ENCODE results near the gene RGS6.
A peak's percentile ranks its signal among the peaks of the same experiment; 100 is the strongest.

The RGS6 gene

GRCh38 chr14:72565917-72566316 is 633.7 kb downstream of the RGS6 start:
- Histone ChIP-seq H3K18ac (ENCODE audit: low read depth in 1 of 2, low read length in 2 of 2) (no peak overlapping the region), H2BK15ac (ENCODE audit: low read depth, poor library complexity, severe bottlenecking) (no peak overlapping the region), H3K36me3 (ENCODE audit: control insufficient read depth in 1 of 2, insufficient read depth in 2 of 2, low read depth in 1 of 2, low read length in 2 of 2) (no peaks in the 10 kb centered on the region), H3K27me3 (ENCODE audit: control insufficient read depth in 1 of 2, insufficient read depth in 1 of 2, low read length in 2 of 2) (no peaks in the 10 kb centered on the region), H2AFZ (ENCODE audit: low read depth, low read length) (no peak overlapping the region), H3K23ac (ENCODE audit: low read length in 2 of 2) (no peak overlapping the region), H3K4me1 (ENCODE audit: control insufficient read depth, insufficient read depth, low read depth, low read length) (peaks cover 1% of the 10 kb centered on the region), H3K9ac (ENCODE audit: low read length) (no peak overlapping the region), H4K91ac (ENCODE audit: low read length) (no peak overlapping the region), H3K14ac (ENCODE audit: low read length in 2 of 2) (no peak overlapping the region), H3K4me3 (ENCODE audit: insufficient read depth in 1 of 2, low read depth in 1 of 2, low read length in 2 of 2) (no peak overlapping the region), H3K9me3 (ENCODE audit: control insufficient read depth, low read length) (no peaks in the 10 kb centered on the region), H4K8ac (ENCODE audit: low read length) (no peak overlapping the region), H2BK5ac (ENCODE audit: low read depth, low read length, poor library complexity, severe bottlenecking) (no peak overlapping the region), H3K79me1 (replicated peaks; ENCODE audit: low read length, poor library complexity, severe bottlenecking) (no peaks in the 10 kb centered on the region), H3K27ac (ENCODE audit: low read length, poor library complexity, severe bottlenecking) (no peak overlapping the region), H2BK12ac (ENCODE audit: low read length in 2 of 2) (no peak overlapping the region), H3K4ac (ENCODE audit: low read depth in 1 of 2, low read length in 2 of 2) (no peak overlapping the region), H2AK5ac (ENCODE audit: low read length, severe bottlenecking) (no peak overlapping the region), H3K4me2 (ENCODE audit: low read length, poor library complexity, severe bottlenecking) (no peak overlapping the region), H2BK120ac (ENCODE audit: low read depth, low read length) (no peak overlapping the region)
- 90% methylated on average over 6 of the region's 6 CpGs for WGBS
- DNase-seq = no peak

- H2BK5ac ChIP-seq (ENCODE audit: low read depth, low read length, poor library complexity, severe bottlenecking) = no peak overlapping the region
- no peaks in the 10 kb centered on the region for H3K36me3 ChIP-seq (ENCODE audit: control insufficient read depth in 1 of 2, insufficient read depth in 2 of 2, low read depth in 1 of 2, low read length in 2 of 2)
- no peak overlapping the region for H2BK120ac ChIP-seq (ENCODE audit: low read depth, low read length)
- no peak overlapping the region for H3K9ac ChIP-seq (ENCODE audit: low read length)
- H4K91ac ChIP-seq (ENCODE audit: low read length) = no peak overlapping the region
- H3K4me1 ChIP-seq (ENCODE audit: control insufficient read depth, insufficient read depth, low read depth, low read length) = peaks cover 1% of the 10 kb centered on the region
- no peak overlapping the region for H3K14ac ChIP-seq (ENCODE audit: low read length in 2 of 2)
- no peak overlapping the region for H4K8ac ChIP-seq (ENCODE audit: low read length)
- H3K4me2 ChIP-seq (ENCODE audit: low read length, poor library complexity, severe bottlenecking) = no peak overlapping the region
- no peak overlapping the region for H3K4me3 ChIP-seq (ENCODE audit: insufficient read depth in 1 of 2, low read depth in 1 of 2, low read length in 2 of 2)
- no peaks in the 10 kb centered on the region for H3K9me3 ChIP-seq (ENCODE audit: control insufficient read depth, low read length)
- H2AFZ ChIP-seq (ENCODE audit: low read depth, low read length) = no peak overlapping the region
- H2AK5ac ChIP-seq (ENCODE audit: low read length, severe bottlenecking) = no peak overlapping the region
- no peak overlapping the region for H3K27ac ChIP-seq (ENCODE audit: low read length, poor library complexity, severe bottlenecking)
- DNase-seq = no peak
- 91% methylated on average over 6 of the region's 6 CpGs for WGBS
- no peaks in the 10 kb centered on the region for H3K27me3 ChIP-seq (ENCODE audit: control insufficient read depth in 1 of 2, insufficient read depth in 1 of 2, low read length in 2 of 2)
- no peaks in the 10 kb centered on the region for H3K79me1 ChIP-seq (replicated peaks; ENCODE audit: low read length, poor library complexity, severe bottlenecking)
- no peak overlapping the region for H2BK12ac ChIP-seq (ENCODE audit: low read length in 2 of 2)
- H3K4ac ChIP-seq (ENCODE audit: low read depth in 1 of 2, low read length in 2 of 2) = no peak overlapping the region
- H2BK15ac ChIP-seq (ENCODE audit: low read depth, poor library complexity, severe bottlenecking) = no peak overlapping the region
- no peak overlapping the region for H3K23ac ChIP-seq (ENCODE audit: low read length in 2 of 2)
- no peak overlapping the region for H3K18ac ChIP-seq (ENCODE audit: low read depth in 1 of 2, low read length in 2 of 2)
Measured at GRCh38 chr14:72567226-72567625, 635.0 kb downstream of the RGS6 start.

GRCh38 chr14:72568296-72568992 is 636.2 kb downstream of the RGS6 start:
- H4K8ac ChIP-seq (ENCODE audit: low read length) = no peak overlapping the region
- no peak overlapping the region for H3K4me2 ChIP-seq (ENCODE audit: low read length, poor library complexity, severe bottlenecking)
- H3K23ac ChIP-seq (ENCODE audit: low read length in 2 of 2) = no peak overlapping the region
- peaks cover 0 to 6% of the 10 kb centered on the region in 2 experiments for H3K27me3 ChIP-seq (ENCODE audit: control insufficient read depth in 1 of 2, insufficient read depth in 1 of 2, low read length in 2 of 2)
- no peak overlapping the region for H3K4ac ChIP-seq (ENCODE audit: low read depth in 1 of 2, low read length in 2 of 2)
- no peaks in the 10 kb centered on the region for H3K36me3 ChIP-seq (ENCODE audit: control insufficient read depth in 1 of 2, insufficient read depth in 2 of 2, low read depth in 1 of 2, low read length in 2 of 2)
- H3K14ac ChIP-seq (ENCODE audit: low read length in 2 of 2) = no peak overlapping the region
- H2BK12ac ChIP-seq (ENCODE audit: low read length in 2 of 2) = no peak overlapping the region
- no peak overlapping the region for H3K9ac ChIP-seq (ENCODE audit: low read length)
- 91% methylated on average over 16 of the region's 19 CpGs for WGBS
- no peak overlapping the region for H3K4me3 ChIP-seq (ENCODE audit: insufficient read depth in 1 of 2, low read depth in 1 of 2, low read length in 2 of 2)
- no peak overlapping the region for H2BK15ac ChIP-seq (ENCODE audit: low read depth, poor library complexity, severe bottlenecking)
- DNase-seq = no peak
- H3K4me1 ChIP-seq (ENCODE audit: control insufficient read depth, insufficient read depth, low read depth, low read length) = peaks cover 1% of the 10 kb centered on the region
- no peak overlapping the region for H3K18ac ChIP-seq (ENCODE audit: low read depth in 1 of 2, low read length in 2 of 2)
- no peaks in the 10 kb centered on the region for H3K9me3 ChIP-seq (ENCODE audit: control insufficient read depth, low read length)
- no peak overlapping the region for H4K91ac ChIP-seq (ENCODE audit: low read length)
- H3K79me1 ChIP-seq (replicated peaks; ENCODE audit: low read length, poor library complexity, severe bottlenecking) = no peaks in the 10 kb centered on the region
- H3K27ac ChIP-seq (ENCODE audit: low read length, poor library complexity, severe bottlenecking) = no peak overlapping the region
- H2AK5ac ChIP-seq (ENCODE audit: low read length, severe bottlenecking) = no peak overlapping the region
- no peak overlapping the region for H2BK5ac ChIP-seq (ENCODE audit: low read depth, low read length, poor library complexity, severe bottlenecking)
- H2BK120ac ChIP-seq (ENCODE audit: low read depth, low read length) = no peak overlapping the region
- no peak overlapping the region for H2AFZ ChIP-seq (ENCODE audit: low read depth, low read length)

- H3K9me3 ChIP-seq (ENCODE audit: control insufficient read depth, low read length) = no peaks in the 10 kb centered on the region
- no peak overlapping the region for H2BK15ac ChIP-seq (ENCODE audit: low read depth, poor library complexity, severe bottlenecking)
- H3K79me1 ChIP-seq (replicated peaks; ENCODE audit: low read length, poor library complexity, severe bottlenecking) = no peaks in the 10 kb centered on the region
- no peak overlapping the region for H4K8ac ChIP-seq (ENCODE audit: low read length)
- H3K27ac ChIP-seq (ENCODE audit: low read length, poor library complexity, severe bottlenecking) = no peak overlapping the region
- H3K27me3 ChIP-seq (ENCODE audit: control insufficient read depth in 1 of 2, insufficient read depth in 1 of 2, low read length in 2 of 2) = peaks cover 0 to 30% of the 10 kb centered on the region in 2 experiments
- no peak overlapping the region for H3K4ac ChIP-seq (ENCODE audit: low read depth in 1 of 2, low read length in 2 of 2)
- H3K36me3 ChIP-seq (ENCODE audit: control insufficient read depth in 1 of 2, insufficient read depth in 2 of 2, low read depth in 1 of 2, low read length in 2 of 2) = no peaks in the 10 kb centered on the region
- no peak overlapping the region for H2BK120ac ChIP-seq (ENCODE audit: low read depth, low read length)
- H3K4me1 ChIP-seq (ENCODE audit: control insufficient read depth, insufficient read depth, low read depth, low read length) = no peaks in the 10 kb centered on the region
- no peak for DNase-seq
- no peak overlapping the region for H3K23ac ChIP-seq (ENCODE audit: low read length in 2 of 2)
- peak overlapping the region in 1 of 2 experiments; percentile 11 for H3K18ac ChIP-seq (ENCODE audit: low read depth in 1 of 2, low read length in 2 of 2)
- H3K14ac ChIP-seq (ENCODE audit: low read length in 2 of 2) = no peak overlapping the region
- no peak overlapping the region for H3K4me3 ChIP-seq (ENCODE audit: insufficient read depth in 1 of 2, low read depth in 1 of 2, low read length in 2 of 2)
- H2AFZ ChIP-seq (ENCODE audit: low read depth, low read length) = no peak overlapping the region
- H2AK5ac ChIP-seq (ENCODE audit: low read length, severe bottlenecking) = no peak overlapping the region
- H3K4me2 ChIP-seq (ENCODE audit: low read length, poor library complexity, severe bottlenecking) = no peak overlapping the region
- H2BK12ac ChIP-seq (ENCODE audit: low read length in 2 of 2) = peak overlapping the region in 1 of 2 experiments; percentile 24
- no peak overlapping the region for H4K91ac ChIP-seq (ENCODE audit: low read length)
- WGBS = 96% methylated on average over 9 of the region's 9 CpGs
- H2BK5ac ChIP-seq (ENCODE audit: low read depth, low read length, poor library complexity, severe bottlenecking) = no peak overlapping the region
- no peak overlapping the region for H3K9ac ChIP-seq (ENCODE audit: low read length)
Measured at GRCh38 chr14:72573725-72574417, 641.6 kb downstream of the RGS6 start.
